ENCODE data around the gene NCKAP1. TPM values are rescaled to one million over a fixed set of nuclear protein-coding genes. Genes with fewer than 3 reads are reported as not detected.
"Not testable (repeated sequence)": the region's sequence is repeated elsewhere in the genome, so short reads cannot be mapped to it uniquely, and the experiment has no call there.

The NCKAP1 gene
- total RNA-seq, 1 donor = 8.8 TPM

GRCh38 chr2:183057333-183057985 is 19.2 kb upstream of the NCKAP1 start:
- Histone ChIP-seq H3K4me3 (ENCODE audit: low read length) (no peak overlapping the region), H3K4me1 (ENCODE audit: insufficient read depth, low read length) (no peaks in the 10 kb centered on the region), H3K27me3 (ENCODE audit: insufficient read depth, low read length) (peaks cover 34% of the 10 kb centered on the region), H3K9me3 (ENCODE audit: low read depth, low read length) (no peaks in the 10 kb centered on the region)

- H3K4me3 ChIP-seq (ENCODE audit: low read length) = no peak overlapping the region
- peaks cover 53% of the 10 kb centered on the region for H3K27me3 ChIP-seq (ENCODE audit: insufficient read depth, low read length)
- no peaks in the 10 kb centered on the region for H3K4me1 ChIP-seq (ENCODE audit: insufficient read depth, low read length)
- no peaks in the 10 kb centered on the region for H3K9me3 ChIP-seq (ENCODE audit: low read depth, low read length)
These were observed 11.2 kb upstream of the NCKAP1 start for GRCh38 chr2:183049420-183049819.

- not testable (repeated sequence) for H3K9me3 ChIP-seq (ENCODE audit: low read depth, low read length); H3K4me1 ChIP-seq (ENCODE audit: insufficient read depth, low read length); H3K4me3 ChIP-seq (ENCODE audit: low read length)
- H3K27me3 ChIP-seq (ENCODE audit: insufficient read depth, low read length) = peaks cover 54% of the 10 kb centered on the region
These were observed 9.3 kb upstream of the NCKAP1 start for GRCh38 chr2:183047486-183048125.

- peaks cover 84% of the 10 kb centered on the region for H3K27me3 ChIP-seq (ENCODE audit: insufficient read depth, low read length)
- H3K4me1 ChIP-seq (ENCODE audit: insufficient read depth, low read length); H3K4me3 ChIP-seq (ENCODE audit: low read length); H3K9me3 ChIP-seq (ENCODE audit: low read depth, low read length): not testable (repeated sequence)
These were observed 5.3 kb upstream of the NCKAP1 start for GRCh38 chr2:183043580-183043979.

GRCh38 chr2:183040604-183041003 is 2.3 kb upstream of the NCKAP1 start:
- Histone ChIP-seq H3K4me1 (ENCODE audit: insufficient read depth, low read length) (peaks cover 22% of the 10 kb centered on the region), H3K4me3 (ENCODE audit: low read length) (no peak overlapping the region), H3K9me3 (ENCODE audit: low read depth, low read length) (no peaks in the 10 kb centered on the region), H3K27me3 (ENCODE audit: insufficient read depth, low read length) (peaks cover 82% of the 10 kb centered on the region)

GRCh38 chr2:183037553-183038340 is 510 bp downstream of the NCKAP1 start:
- H3K4me1 ChIP-seq (ENCODE audit: insufficient read depth, low read length) = peaks cover 22% of the 10 kb centered on the region
- no peaks in the 10 kb centered on the region for H3K9me3 ChIP-seq (ENCODE audit: low read depth, low read length)
- peak overlapping the region; percentile 8 for H3K4me3 ChIP-seq (ENCODE audit: low read length)
- peaks cover 94% of the 10 kb centered on the region for H3K27me3 ChIP-seq (ENCODE audit: insufficient read depth, low read length)

GRCh38 chr2:183037074-183037552 is 1.1 kb downstream of the NCKAP1 start:
- Histone ChIP-seq H3K4me3 (ENCODE audit: low read length) (no peak overlapping the region), H3K9me3 (ENCODE audit: low read depth, low read length) (no peaks in the 10 kb centered on the region), H3K4me1 (ENCODE audit: insufficient read depth, low read length) (peaks cover 22% of the 10 kb centered on the region), H3K27me3 (ENCODE audit: insufficient read depth, low read length) (peaks cover 94% of the 10 kb centered on the region)

- Histone ChIP-seq H3K4me1 (ENCODE audit: insufficient read depth, low read length) (peaks cover 22% of the 10 kb centered on the region), H3K27me3 (ENCODE audit: insufficient read depth, low read length) (peaks cover 94% of the 10 kb centered on the region), H3K4me3 (ENCODE audit: low read length) (no peak overlapping the region), H3K9me3 (ENCODE audit: low read depth, low read length) (no peaks in the 10 kb centered on the region)
These were observed 2.1 kb downstream of the NCKAP1 start for GRCh38 chr2:183035954-183036669.

GRCh38 chr2:183035298-183035953 is 2.8 kb downstream of the NCKAP1 start:
- H3K27me3 ChIP-seq (ENCODE audit: insufficient read depth, low read length) = peaks cover 94% of the 10 kb centered on the region
- no peaks in the 10 kb centered on the region for H3K9me3 ChIP-seq (ENCODE audit: low read depth, low read length)

GRCh38 chr2:183034806-183035205 is 3.5 kb downstream of the NCKAP1 start:
- H3K4me1 ChIP-seq (ENCODE audit: insufficient read depth, low read length) = peaks cover 22% of the 10 kb centered on the region
- no peak overlapping the region for H3K4me3 ChIP-seq (ENCODE audit: low read length)
- no peaks in the 10 kb centered on the region for H3K9me3 ChIP-seq (ENCODE audit: low read depth, low read length)
- peaks cover 94% of the 10 kb centered on the region for H3K27me3 ChIP-seq (ENCODE audit: insufficient read depth, low read length)

More at GRCh38 chr2:183035298-183035953, 2.8 kb downstream of the NCKAP1 start:
- Histone ChIP-seq H3K4me1 (ENCODE audit: insufficient read depth, low read length) (peaks cover 22% of the 10 kb centered on the region), H3K4me3 (ENCODE audit: low read length) (no peak overlapping the region)

GRCh38 chr2:183033951-183034350 is 4.3 kb downstream of the NCKAP1 start:
- peaks cover 21% of the 10 kb centered on the region for H3K4me1 ChIP-seq (ENCODE audit: insufficient read depth, low read length)
- H3K9me3 ChIP-seq (ENCODE audit: low read depth, low read length) = no peaks in the 10 kb centered on the region
- peaks cover 94% of the 10 kb centered on the region for H3K27me3 ChIP-seq (ENCODE audit: insufficient read depth, low read length)
- H3K4me3 ChIP-seq (ENCODE audit: low read length) = no peak overlapping the region

GRCh38 chr2:183031911-183032794 is 6.1 kb downstream of the NCKAP1 start:
- peaks cover 100% of the 10 kb centered on the region for H3K27me3 ChIP-seq (ENCODE audit: insufficient read depth, low read length)
- H3K4me1 ChIP-seq (ENCODE audit: insufficient read depth, low read length) = peaks cover 6% of the 10 kb centered on the region
- no peaks in the 10 kb centered on the region for H3K9me3 ChIP-seq (ENCODE audit: low read depth, low read length)
- no peak overlapping the region for H3K4me3 ChIP-seq (ENCODE audit: low read length)

GRCh38 chr2:183029219-183029618 is 9.0 kb downstream of the NCKAP1 start:
- H3K4me3 ChIP-seq (ENCODE audit: low read length) = no peak overlapping the region
- no peaks in the 10 kb centered on the region for H3K9me3 ChIP-seq (ENCODE audit: low read depth, low read length)
- no peaks in the 10 kb centered on the region for H3K4me1 ChIP-seq (ENCODE audit: insufficient read depth, low read length)
- H3K27me3 ChIP-seq (ENCODE audit: insufficient read depth, low read length) = peaks cover 97% of the 10 kb centered on the region

- H3K27me3 ChIP-seq (ENCODE audit: insufficient read depth, low read length) = peaks cover 92% of the 10 kb centered on the region
- no peaks in the 10 kb centered on the region for H3K9me3 ChIP-seq (ENCODE audit: low read depth, low read length)
- no peaks in the 10 kb centered on the region for H3K4me1 ChIP-seq (ENCODE audit: insufficient read depth, low read length)
- H3K4me3 ChIP-seq (ENCODE audit: low read length) = no peak overlapping the region
These were observed 10.1 kb downstream of the NCKAP1 start for GRCh38 chr2:183028108-183028507.
